HG03025 (cell line): ENCODE measurements around the gene CD101.
"Not testable (repeated sequence)": the region's sequence is repeated elsewhere in the genome, so short reads cannot be mapped to it uniquely, and the experiment has no call there.

Experiments used
- ATAC-seq: cut with Tn5 transposase; IDR thresholded peaks from one replicate; pipeline ENCODE4 v1.9.1; 2021; ENCODE audit warnings: mild to moderate bottlenecking, moderate library complexity; ENCODE audit not compliant: unreplicated experiment, low FRiP score

Gene CD101, protein sequence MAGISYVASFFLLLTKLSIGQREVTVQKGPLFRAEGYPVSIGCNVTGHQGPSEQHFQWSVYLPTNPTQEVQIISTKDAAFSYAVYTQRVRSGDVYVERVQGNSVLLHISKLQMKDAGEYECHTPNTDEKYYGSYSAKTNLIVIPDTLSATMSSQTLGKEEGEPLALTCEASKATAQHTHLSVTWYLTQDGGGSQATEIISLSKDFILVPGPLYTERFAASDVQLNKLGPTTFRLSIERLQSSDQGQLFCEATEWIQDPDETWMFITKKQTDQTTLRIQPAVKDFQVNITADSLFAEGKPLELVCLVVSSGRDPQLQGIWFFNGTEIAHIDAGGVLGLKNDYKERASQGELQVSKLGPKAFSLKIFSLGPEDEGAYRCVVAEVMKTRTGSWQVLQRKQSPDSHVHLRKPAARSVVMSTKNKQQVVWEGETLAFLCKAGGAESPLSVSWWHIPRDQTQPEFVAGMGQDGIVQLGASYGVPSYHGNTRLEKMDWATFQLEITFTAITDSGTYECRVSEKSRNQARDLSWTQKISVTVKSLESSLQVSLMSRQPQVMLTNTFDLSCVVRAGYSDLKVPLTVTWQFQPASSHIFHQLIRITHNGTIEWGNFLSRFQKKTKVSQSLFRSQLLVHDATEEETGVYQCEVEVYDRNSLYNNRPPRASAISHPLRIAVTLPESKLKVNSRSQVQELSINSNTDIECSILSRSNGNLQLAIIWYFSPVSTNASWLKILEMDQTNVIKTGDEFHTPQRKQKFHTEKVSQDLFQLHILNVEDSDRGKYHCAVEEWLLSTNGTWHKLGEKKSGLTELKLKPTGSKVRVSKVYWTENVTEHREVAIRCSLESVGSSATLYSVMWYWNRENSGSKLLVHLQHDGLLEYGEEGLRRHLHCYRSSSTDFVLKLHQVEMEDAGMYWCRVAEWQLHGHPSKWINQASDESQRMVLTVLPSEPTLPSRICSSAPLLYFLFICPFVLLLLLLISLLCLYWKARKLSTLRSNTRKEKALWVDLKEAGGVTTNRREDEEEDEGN

DNA sequence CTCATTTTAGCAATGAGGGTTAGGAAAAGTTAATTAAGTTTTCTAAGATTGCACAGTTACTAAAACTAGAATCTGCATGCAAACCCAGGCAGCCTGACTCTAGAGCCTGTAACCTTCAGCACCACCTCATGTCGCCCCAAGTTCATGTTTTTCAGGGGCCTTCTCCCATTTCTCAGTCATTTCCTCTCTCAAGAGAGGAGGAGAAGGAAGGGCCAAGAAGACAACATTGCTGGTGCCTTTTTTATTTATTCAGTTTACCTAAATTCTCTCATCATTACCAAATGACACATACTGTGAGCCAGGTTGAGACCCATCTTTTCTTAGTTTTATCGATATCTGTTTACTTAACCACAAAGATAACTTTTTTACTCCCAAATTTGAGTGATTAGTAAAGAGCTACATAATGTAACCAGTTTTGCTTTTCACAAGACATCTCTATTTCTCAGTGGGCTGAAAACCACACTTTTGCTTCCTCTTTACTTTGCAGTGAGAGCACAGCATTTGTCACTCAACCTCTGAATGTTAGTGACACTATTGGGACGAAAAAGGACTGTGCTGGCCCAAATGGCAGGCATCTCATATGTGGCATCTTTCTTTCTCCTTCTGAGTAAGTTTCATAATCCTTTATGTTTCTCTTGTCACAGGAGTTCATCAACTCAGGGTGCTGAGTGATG, at the start of gene CD101:
Gene CD101 (plus strand): TSS at position 507 of the 674 bp plus-strand sequence. CDS start 58 bp downstream, at position 565.
- ATAC-seq = peak; percentile 95

DNA sequence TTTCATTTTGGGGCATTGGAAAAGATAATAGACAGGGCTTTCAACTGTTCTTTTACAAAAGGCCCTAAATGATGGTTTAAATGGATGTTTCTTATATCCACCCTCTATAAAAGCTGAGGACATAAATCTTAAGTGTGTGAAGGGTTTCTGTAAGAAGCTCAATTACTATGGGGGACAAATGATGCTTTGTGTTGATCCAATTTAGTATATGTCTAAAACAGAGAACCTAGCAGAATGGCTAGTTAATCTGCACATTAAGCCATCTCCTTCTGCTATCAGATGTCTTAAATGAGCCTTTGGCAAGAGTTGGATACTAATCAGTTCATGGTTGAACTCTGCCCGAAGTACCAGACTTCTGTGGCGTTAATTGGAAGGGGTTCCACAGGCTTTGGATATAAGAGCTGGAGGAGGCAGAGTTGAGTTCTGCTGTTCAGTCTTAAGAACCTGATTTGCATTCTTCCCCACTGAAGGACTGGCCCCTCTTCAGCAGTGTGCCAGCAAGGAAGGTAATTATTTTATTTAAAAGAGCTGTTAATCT, 48.8 kb upstream of the CD101 start:
- no peak for ATAC-seq

DNA sequence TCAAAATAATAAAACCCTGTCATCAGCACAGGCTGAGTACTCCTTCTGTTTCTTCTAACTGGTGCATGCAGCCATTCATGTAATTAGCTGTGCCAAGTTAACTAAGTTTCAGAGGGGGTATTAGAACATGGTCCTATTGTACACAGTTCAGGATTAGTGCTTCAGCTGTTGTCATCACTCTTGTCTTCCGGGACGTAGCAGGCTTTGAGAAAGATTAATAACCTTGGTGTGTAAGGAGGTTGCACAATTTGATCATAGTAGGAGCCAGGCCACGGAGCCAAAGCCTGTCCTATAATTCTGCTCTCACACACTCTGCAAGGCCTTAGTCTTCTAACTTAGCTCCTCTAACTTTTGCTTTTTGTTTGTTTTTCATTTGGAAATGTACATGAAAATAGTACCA, 47.1 kb upstream of the CD101 start:
- ATAC-seq = no peak

DNA sequence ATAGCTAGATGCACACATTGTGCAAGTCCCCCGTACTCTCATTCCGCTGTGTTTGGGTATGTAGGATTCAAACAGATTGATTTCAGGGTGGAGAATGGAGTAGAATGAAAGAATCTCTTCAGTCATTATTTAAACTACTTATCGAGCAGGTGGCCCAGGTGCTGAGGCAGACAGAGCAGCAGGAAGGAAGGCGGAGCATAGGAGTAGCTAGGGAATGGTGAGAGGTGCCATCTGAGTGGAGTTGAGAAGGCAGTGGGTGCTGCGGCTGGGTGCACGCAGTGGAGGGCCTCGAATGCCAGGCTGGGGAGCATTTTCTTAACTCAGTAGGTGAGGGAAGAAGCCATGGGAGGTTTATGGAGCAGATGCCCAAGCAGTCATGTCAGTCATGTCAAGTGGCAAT, 45.2 kb upstream of the CD101 start:
- no peak for ATAC-seq

DNA sequence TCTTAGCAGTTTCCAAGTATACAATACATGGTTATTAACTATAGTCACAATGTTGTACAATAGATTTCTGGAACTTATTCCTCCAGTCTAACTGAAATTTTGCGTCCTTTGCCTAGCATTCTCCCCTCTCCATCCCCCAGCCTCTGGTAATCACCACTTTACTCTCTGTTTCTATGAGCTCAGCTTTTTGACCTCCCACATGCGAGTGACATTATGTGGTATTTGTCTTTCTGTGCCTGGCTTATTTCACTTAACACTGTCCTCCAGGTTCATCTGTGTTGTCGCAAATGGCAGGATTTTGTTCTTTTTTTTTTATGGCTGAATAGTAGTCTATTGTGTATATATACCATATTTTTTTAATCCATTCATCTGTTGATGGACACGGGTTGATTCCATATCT, 43.9 kb upstream of the CD101 start:
- ATAC-seq = no peak

DNA sequence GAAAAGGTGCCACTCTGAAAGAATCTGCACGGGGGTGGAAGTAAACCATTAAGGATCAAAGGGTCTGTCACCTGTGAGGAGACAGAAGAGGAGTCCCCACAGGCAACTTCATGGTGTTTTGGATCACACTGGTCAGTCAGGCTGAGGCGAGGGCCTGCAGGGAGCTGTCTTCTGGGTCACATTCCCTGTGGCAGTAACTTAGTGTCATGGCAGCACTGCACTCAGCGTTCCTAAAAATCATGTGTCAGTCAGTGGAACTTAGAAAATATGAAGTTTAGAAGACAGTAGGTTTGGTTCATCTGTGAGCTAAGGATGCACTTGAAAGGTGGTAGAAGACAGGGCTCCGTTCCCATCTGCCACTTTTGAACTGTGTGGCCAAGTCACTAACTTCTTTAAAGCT, 43.5 kb upstream of the CD101 start:
- no peak for ATAC-seq

DNA sequence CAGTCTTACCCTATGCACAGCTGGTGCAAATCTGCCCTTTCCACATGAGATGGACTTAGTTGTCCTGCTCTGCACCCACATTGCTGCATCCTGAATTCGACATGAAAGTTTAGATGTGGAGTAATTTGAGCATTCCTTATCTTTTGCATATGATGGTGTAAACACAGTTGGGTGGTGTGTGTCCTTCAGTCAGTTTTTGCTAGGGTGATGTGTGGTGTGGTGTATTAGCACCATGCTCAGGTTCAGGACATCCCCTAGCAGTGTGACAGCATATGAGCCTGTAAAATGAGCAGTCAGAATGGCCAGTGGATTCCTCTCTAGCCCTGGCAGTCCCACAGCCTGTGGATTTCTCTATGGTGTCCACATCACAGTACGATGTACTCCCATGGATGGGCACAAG, 42.6 kb upstream of the CD101 start:
- ATAC-seq = no peak

DNA sequence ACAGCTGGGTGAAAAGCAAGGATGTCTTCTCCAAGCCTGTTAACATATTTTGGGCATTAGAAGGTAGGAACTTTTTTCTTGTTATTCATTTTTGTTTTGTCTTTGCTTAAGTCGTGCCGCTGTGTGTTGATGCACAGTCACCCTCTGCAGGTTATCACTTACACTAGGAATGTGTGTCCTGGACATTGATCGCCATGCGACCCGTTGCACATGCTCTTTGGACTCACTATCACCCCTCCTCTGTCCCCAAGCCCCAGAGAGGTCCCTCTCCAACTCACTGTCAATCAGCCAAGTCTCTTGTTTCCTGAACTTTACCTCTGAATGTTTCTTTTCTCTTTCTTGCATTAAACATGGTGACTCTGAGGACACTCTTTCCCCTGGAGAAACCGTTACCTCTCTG, 40.0 kb upstream of the CD101 start:
- no peak for ATAC-seq

DNA sequence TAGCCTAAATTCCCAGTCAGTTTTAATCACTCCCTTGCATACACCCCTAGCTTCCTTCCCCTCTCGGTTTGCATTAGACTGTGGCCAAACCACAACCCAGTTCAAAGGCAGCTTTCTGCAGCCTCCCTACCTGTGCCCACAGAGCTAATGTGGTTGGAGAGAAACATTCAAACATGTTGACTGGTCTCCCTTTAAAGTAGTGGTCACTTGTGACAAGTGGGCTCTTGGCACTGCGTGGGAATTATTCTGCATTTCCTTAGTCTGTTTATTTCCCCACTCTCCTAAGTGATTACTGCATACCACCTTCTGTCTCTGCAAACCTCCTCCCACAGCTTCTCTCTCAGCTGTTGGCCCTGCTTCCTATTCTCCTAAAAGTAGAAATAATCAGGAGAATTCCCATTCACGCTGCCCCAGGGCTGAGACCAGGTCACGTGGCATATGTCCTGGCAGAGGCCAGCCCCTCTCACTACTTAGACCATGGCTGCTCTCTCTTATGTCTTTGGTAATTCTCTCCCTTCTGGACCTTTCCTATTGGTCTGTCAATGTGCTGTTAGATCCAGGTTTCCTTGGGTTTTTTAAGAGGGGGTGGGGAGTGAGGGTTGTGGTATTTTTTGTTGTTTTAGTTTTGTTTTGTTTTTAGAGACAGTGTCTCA, 38.4 kb upstream of the CD101 start:
- no peak for ATAC-seq

DNA sequence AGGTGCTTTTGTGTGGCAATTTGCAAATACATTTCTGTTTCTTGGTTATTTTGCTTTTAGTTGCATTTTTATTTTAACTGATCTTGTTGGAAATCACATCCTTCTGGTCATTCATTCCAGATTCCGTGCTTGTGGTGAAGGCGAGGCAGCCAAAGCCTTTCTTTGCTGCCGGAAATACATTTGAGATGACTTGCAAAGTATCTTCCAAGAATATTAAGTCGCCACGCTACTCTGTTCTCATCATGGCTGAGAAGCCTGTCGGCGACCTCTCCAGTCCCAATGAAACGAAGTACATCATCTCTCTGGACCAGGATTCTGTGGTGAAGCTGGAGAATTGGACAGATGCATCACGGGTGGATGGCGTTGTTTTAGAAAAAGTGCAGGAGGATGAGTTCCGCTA, 34.8 kb upstream of the CD101 start:
- no peak for ATAC-seq

DNA sequence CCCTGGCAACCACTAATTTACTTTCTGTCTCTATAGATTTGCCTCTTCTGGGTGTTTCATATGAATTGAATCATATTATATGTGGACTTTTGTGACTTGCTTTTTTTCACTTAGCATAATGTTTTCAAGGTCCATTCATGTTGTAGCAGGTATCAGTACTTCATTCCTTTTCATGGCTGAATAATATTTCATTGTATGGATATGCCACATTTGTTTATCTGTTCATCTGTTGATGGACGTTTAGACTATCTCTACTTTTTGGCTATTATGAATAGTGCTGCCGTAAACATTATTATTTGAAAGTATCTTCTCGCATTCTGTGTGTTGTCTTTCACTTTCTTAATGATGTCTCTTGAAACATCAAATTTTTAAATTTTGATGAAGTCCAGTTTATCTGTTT, 32.8 kb upstream of the CD101 start:
- ATAC-seq = no peak

DNA sequence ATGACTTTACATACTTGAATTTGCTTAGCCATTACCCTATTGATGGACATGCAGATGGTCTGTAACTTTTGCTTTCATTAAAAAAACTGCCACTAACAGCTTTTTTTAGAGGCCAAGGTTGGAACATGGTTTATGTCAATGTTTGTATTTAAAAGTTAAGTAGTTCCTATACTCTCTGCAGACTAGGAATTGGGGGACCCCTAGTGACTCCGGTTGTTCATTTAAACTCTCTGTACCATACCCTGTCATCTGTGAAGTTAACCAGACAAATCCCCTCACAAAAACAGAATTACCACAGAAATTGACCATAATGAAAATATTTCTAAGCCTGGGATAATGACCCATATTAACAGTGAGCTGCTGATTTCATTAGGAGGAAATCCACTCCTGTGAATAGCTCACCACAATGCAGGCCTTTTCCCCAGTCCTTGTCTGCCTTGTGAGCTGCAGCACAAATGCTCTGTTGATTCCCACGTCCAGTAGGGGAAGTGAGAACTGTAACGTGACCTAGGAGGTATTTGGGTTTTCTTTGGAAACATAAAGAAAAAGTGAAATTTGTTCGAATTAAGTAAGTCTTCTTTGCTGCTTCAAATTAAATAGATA, 30.2 kb upstream of the CD101 start:
- ATAC-seq = no peak

DNA sequence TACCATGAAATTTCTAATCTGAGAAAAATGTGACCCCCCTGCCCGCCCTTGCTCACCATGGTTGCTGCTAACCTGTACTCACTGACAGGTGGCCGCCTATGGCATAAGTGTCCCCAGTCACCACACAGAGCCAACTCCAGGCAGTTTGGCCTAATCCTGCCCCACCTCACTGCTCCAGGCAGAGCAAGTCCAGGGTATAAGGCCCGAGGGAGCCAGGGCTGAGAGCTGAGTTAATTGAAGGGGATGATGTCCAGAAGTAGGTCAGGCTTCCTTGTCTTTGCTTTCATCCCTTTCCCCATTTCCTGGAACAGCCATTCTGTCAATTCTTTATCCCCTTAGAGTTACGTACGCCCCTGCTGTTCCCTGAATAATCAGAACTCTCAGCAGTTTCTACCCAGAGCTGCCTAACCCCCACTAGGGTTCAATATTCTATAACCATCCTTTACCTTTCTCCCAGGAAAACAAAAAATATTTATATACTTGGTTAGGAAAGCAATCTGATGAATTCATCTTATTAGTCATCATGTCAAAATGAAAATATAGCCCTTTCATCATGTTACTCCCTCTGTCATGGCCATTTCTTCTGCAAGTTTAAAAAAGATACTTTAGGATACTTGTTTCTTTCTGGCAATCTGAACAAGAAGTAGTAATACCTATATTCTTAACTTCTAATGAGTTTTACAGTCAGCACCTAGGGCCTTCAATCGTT, 29.4 kb upstream of the CD101 start:
- no peak for ATAC-seq

DNA sequence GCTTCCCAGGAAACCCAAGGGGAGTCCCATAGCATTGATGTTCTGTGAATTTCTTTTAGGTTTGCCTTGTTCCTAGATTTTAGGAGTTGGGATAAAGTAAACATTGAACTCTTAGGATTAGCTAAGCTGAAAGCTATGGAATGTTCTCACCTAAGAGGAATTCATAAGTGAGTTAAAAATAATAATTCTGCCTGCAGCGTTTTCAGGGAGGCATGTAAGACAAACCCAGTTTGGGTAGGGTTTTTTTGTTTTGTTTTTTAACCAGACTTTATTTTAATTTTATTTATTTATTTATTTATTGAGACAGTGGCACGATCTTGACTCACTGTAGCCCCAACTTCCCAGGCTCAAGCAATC, 28.9 kb upstream of the CD101 start:
- no peak for ATAC-seq

DNA sequence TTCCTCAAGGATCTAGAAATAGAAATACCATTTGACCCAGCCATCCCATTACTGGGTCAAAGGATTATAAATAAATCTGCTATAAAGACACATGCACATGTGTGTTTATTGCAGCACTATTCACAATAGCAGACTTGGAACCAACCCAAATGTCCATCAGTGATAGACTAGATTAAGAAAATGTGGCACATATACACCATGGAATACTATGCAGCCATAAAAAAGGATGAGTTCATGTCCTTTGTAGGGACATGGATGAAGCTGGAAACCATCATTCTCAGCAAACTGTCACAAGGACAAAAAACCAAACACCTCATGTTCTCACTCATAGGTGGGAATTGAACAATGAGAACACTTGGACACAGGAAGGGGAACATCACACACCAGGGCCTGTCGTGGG, 21.3 kb upstream of the CD101 start:
- not testable (repeated sequence) for ATAC-seq

DNA sequence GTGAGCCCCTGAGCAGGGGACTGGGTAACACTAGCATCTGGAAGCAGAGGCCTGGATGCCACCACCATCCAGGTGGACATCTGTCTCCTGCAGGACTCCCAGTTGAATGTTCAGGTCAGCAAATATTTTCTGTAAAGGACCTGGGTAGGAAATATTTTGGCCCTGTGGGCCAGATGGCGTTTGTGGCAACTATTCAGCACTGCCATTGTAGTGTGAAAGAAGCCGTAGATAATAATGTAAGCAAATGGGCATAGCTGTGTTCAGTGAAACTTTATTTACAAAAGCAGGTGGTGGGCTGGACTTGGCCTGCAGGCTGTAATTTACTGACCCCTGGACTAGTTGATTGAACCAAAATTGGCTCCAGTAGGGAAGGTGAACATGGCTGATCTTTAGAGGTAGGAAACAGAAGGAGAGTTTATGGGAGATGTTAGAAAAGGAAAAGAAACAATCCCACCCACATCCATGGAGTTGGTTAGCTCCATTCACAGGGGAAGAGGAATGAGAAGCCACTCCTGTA, 20.0 kb upstream of the CD101 start:
- no peak for ATAC-seq

DNA sequence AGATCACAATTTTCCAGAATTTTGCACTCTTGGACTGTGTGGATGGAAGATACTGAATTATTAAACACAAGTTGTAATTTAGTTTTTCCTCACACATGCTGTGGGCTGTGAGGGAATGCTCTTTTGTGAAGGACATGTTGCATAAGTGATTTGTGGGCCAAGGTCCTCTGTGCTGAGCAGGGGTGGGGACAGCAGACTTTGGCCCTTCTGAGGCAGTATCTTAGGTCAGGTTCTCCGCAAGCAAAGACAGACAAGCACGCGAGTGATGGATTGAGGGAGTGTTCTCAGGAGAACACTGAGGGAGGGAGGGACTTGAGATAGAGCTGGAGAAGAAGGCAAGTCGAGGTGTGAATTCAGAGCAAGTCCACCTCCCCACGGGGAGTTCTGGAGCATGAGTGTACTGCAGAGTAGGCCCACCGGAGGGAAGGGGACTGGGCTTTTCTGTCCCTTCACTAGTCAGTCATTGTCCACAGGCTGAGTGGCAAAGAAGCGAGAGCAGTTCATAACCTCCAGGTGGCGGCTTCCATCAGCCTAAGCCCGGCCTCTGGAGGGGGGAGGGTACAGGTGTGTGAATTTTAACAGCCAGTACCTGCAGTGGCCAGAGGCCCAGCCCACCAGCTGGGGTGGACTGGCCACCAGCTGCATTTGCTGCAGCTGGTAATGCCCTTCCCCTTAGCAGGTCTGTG, 19.1 kb upstream of the CD101 start:
- no peak for ATAC-seq

DNA sequence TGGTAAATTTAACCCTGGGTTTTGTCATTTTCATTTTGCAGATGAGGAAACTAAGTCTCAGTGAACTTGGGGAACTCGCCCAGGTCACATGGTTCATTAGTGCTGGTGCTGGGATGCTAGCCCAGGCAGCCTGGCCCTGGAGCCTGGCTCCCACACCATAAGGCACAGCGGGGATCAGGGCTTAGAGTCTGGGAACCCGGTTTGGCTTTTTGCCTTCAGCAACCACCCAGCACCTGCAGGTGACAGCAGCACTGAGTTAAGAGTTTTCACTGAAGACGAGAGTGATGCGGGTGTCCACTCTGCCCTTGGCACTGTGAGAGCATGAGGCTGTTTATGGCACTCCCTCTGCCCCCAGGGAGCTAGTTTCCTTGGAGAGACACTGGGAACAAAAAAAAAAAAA, 18.4 kb upstream of the CD101 start:
- no peak for ATAC-seq
